Stimulated activated CD4-positive, alpha-beta T cell treated with anti-CD3 and anti-CD28 coated beads, Interleukin-12 subunit alpha, Interleukin-12 subunit beta, amount 100 ng/mL, for 48 hours (primary cell): ENCODE data around the gene RPUSD1.
"Not testable (repeated sequence)": the region's sequence is repeated elsewhere in the genome, so short reads cannot be mapped to it uniquely, and the experiment has no call there.

Experiments
- DNase-seq, 3 donors: peaks; one replicate each; pipeline ENCODE4 v3.0.0-alpha.2; 2020; ENCODE audit warnings: low read depth in 2 of 3, low spot score in 1 of 3

RPUSD1 gene

DNA sequence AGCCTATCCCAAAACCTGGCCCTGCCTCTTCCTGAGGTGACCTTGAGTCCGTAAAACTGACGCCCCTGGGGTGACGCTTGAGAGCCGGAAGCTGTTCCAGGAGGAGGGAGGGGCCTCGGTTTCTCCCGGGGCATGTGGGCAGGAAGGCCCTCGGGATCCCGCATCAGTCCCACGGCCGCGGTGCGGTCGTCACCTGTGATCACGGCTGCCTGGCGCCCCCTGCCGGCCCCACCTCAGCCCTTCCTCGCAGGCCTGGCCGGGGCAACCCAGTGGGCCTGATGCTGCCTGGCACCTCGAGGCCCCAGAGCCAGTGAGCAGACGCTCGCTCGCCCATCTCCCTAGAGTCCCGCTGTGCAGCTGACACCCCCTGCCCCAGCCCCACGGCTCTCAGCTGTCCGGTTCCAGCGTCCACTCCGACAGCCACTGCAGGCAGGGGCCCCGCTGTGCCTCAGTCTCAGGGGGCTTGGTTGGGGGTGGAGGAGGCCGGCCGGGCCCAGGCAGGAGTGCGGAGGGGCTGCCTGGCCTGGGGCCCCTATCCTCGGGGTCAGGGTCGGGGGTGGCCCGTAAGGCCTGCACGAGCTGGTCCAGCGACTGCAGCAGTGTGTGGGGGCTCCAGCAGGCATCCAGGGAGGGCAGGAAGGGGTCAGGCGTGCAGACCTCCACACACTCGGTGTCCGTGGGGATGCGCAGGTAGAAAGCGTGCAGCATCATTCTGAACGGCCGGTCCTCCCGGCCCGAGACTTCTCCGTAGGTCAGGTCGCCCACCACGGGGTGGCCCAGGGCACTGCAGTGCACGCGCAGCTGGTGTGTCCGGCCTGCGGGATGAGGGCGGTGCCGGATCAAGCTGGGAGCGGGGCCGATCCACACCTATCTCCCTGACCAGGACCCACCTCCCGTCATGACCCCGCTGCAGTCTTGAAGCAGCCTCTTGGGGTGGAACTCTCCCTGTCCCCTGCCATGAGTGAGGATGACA lies 2.3 kb downstream of the RPUSD1 start:
- peak; percentile 57 to 78 (median 71) for DNase-seq

DNA sequence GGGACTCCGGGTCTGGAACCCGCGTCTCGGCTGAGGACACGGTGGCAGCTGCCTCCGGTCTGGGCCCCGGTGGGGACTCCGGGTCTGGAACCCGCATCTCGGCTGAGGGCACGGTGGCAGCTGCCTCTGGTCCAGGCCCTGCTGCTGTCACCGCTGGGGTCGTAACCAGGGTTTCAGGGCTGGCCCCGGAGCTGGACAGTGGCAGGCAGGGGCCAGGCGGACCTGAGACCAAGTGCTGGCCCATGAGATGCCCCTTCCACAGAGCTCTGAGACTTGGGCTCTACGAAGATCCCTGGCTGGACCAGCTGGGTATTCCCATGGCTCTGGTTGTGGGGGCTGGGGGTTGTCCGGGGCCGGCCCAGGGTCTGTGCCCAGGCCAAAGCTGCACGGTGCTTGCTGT lies 3.8 kb downstream of the RPUSD1 start:
- no peak for DNase-seq

DNA sequence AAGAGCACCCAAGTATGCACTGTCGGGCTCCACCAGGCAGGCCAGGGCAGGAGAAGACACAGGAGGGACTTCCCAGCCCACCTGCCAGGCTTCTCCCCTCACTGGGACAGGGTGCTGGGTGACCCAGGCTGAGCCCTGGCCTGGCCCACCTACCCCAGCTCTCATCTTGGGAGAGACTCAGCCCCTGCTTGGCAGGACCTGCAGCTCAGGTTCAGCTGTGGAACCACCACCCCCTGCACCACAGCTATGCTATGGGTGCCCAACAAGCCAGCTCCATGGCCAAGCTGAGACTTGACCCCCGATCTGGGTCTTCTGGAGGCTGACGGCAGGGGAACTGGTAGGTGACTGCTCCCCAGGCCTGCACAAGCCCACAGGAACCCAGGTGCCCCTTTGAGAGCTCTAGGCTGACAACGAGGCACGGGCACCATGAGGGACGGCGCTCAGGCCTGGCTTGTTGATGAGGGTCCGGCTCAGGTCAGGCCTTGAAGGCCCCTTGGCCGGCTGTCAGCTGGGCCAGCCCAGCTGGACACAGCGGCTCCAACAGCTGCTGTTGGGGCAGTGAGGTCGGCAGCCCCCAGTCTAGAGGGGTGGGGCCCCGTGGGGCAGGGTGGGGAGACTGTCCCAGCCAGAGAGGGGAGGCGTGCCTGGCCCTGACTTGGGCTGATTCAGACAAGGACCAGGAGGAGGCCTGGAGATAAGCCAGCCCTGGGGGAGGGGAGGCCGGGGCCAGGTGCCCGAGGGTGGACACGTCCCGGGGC lies 4.6 kb downstream of the RPUSD1 start:
- DNase-seq: no peak

GRCh38 chr16:782766-783403 lies 5.3 kb downstream of the RPUSD1 start:
- DNase-seq: no peak

DNA sequence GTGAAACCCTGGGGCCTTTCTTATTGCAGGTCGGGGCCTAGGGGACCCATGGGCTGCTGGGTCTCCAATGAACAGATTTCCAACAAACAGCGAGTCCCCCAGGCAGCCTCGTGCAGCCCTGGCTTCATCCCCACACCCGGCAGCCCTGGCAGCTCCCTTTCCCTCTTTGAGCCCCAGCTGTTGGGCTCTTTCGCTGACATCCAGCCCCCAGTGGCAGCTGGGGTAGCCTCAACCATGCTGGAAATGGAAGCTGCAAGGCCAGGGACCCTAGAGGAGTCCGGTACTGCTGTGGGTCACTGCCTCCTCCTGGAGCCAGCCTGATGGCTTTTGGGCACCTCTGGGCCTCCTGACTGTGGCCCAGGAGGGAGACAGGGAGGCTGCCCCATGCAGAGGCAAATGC lies 5.9 kb downstream of the RPUSD1 start:
- DNase-seq: no peak

DNA sequence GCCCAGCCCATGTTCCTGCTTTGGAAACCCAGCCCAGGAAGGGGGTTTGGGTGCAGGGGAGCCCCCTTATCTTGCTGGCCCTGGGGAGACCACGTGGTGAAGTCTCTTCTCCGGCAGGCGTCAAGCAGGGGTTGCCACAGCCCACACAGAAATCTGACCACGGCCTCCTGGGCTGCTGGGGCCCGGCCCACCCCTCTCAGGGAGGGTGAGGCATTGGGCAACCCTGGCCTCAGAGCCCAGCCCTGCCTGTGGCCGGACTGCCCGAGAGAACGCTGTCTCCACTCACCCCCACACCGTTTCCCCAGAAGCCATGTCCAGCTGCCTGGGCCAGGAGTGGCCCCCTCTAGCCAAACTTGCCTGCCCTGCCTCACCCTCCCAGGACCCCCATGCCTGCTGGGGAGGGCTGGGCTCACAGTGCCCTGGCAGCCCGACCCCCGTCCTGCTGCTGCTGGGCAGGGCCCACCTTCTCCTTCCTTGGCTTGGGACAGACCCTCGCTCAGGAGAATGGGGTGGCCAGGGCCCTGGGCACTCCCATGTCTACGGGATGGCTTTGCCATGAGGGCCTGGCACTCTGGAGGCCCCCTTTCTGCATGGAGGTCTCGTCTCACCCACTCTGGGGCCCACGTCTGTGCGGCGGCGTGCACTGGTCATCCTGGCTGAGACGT lies 6.7 kb downstream of the RPUSD1 start:
- no peak for DNase-seq

DNA sequence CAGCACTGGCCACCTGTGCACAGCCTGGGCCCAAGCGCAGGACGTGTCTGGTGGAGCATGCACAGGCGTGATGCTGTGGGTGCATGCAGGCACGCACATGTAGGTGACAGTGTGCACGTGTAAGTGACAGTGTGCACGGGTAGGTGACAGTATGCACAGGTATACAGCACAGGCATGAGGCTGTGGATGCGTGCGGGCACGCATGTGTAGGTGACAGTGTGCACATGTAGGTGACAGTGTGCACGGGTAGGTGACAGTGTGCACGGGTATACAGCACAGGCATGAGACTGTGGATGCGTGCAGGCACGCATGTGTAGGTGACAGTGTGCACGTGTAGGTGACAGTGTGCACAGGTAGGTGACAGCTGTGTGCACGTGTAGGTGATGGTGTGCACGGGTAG lies 7.9 kb downstream of the RPUSD1 start:
- DNase-seq: no peak

- DNase-seq: no peak
Observed at GRCh38 chr16:779561-779960, 8.6 kb downstream of the RPUSD1 start.

DNA sequence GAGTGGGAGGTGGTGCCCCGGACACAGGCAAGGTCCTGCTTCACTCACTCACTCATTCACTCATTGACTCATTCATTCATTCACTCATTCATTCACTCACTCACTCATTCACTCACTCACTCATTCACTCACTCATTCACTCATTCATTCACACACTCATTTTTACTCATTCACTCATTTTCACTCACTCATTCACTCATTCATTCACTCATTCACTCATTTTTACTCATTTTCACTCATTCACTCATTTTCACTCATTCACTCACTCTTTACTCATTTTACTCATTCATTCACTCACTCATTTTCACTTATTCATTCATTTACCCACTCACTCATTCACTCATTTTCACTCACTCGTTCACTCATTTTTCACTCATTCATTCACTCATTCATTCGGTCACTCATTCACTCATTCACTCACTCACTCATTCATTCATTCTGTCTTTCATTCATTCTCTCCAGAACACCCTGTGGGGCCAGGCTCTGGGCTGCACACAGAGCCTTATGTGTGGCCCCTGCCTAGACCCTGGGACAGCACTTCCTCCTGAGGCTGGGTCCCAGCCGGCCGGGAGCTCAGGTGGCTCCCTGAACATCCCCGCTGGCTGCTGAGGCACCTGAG lies 9.2 kb downstream of the RPUSD1 start:
- no peak for DNase-seq

DNA sequence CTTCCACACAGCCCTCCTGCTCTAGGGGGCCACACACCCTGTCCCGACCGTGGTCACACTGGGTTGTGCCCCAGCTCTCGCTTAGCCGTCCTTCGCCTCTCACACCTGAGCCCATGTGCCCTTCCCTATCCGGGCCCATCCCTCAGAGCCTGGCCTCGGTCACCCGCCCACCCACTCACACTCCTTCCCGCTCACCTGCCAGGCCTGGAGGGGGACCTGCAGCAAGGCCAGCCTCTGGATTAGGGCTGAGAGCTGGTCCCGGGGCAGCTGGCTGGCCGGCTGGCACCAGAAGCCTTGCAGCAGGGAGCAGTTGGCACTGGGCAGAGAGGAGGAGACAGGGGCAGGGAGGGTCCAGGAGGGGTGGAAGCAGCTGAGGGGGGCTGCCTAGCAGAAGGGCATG lies 9.7 kb downstream of the RPUSD1 start:
- DNase-seq: no peak

DNA sequence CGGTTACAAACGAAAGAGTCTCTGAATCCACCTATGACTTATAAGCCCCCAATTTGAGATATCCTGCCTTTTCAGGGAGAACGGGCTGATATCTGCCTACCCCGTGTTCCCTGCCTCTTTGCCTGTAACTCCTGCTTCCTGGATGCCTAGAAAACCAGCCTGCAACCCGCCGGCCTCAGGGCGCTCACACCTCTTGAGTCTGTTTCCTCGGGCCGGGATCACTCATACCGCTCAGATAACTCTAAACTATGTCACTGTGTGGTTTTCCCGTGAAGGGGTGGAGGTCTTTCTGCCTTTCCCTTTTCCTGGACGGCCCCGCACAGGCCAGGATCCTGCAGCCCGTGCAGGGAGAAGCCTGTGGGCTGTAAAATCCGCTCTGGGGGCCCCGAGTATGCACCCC lies 10.4 kb downstream of the RPUSD1 start:
- no peak for DNase-seq

DNA sequence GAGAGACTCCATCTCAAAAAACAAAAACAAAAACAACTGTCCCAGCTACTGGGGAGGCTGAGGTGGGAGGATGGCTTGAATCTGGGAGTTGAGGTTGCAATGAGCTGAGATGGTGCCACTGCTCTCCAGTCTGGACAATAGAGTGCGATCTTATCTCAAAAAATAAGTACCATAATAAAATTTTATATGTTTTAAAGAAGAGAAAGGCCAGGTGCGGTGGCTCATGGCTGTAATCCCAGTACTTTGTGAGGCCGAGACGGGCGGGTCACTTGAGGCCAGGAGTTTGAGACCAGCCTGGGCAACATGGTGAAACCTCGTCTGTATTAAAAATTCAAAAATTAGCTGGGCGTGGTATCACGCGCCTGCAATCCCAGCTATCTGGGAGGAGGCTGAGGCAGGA lies 11.4 kb downstream of the RPUSD1 start:
- no peak for DNase-seq

DNA sequence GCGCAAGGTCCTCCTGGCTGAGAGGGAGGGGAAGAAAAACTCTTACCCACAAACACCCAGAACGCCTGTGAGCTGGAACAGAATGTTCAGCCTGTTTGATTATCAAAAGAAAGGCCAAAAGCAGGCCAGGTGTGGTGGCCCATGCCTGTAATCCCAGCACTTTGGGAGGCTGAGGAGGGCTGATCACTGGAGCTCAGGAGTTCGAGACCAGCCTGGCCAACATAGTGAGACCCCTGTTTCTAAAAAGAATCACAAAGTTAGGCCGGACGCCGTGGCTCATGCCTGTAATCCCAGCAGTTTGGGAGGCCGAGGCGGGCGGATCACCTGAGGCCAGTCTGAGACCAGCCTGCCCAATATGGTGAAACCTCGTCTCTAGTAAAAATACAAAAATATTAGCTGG lies 11.9 kb downstream of the RPUSD1 start:
- DNase-seq: not testable (repeated sequence)

GRCh38 chr16:775236-775796 lies 12.9 kb downstream of the RPUSD1 start:
- no peak for DNase-seq

GRCh38 chr16:774086-775001 lies 13.8 kb downstream of the RPUSD1 start:
- no peak for DNase-seq

DNA sequence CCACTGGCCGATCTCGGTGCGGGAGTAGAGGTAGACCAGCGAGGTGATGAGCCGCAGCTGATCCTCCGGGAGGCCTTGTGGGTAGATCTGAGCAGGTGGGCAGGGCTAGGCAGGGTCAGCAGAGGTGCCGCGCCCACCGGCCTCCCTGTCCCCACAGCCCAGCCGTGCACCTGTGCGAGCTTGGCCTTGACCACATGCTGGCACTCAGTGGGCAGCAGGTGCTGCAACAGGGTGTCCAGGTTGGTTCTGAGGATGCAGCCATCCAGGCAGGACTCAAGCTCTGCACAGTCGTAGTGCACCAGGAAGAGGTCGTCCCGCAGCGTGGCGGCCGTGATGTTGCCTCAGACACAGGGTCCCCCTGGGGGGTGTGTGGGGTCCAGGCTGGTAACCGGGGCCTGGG lies 15.2 kb downstream of the RPUSD1 start:
- no peak for DNase-seq

DNA sequence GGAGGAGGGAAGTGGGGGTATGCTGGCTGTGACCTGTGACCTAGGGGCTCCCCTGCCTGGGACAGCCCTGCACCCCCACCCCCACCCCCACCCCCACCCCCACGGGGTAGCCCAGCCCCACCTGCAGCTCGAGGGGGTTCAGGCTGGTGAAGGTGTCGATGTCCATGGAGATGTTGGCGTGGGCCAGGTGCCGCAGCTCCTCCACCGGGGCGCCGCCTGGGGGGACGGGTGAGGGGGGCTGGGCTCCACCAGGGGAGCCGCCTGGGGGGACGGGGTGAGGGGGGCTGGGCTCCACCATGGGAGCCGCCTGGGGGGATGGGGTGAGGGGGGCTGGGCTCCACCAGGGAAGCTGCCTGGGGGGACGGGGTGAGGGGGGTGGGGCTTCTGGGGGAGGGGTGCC lies 17.8 kb downstream of the RPUSD1 start:
- no peak for DNase-seq

DNA sequence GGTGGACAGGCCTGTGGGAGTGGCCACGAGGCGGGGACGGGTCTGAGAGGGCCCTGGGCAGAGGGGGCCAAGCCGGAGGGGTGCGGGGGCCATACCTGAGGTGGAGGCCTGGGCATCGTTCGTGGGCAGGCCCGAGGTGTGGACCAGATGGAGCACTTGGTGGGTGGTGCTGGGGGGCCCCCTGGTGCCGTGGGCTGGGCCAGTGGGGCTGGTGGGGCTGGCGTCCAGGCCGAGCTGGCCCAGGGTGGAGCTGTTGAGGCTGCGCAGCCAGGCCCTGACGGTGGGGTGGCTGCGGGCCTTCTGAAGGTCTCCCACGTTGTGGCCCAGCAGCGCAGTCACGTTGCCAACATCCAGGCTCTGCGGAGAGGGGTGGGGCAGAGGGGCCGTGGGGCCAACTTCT lies 18.2 kb downstream of the RPUSD1 start:
- DNase-seq: no peak

- DNase-seq: no peak
Observed at GRCh38 chr16:769184-769784, 18.9 kb downstream of the RPUSD1 start.
